Amygdala (tissue), 56 donors: Measurements from ENCODE around the gene GSE1.

Source experiments
- DNase-seq, 56 donors: peaks; one replicate each; lab custom pipeline; 2025; lab: John Stamatoyannopoulos, UW

Gene GSE1

DNA sequence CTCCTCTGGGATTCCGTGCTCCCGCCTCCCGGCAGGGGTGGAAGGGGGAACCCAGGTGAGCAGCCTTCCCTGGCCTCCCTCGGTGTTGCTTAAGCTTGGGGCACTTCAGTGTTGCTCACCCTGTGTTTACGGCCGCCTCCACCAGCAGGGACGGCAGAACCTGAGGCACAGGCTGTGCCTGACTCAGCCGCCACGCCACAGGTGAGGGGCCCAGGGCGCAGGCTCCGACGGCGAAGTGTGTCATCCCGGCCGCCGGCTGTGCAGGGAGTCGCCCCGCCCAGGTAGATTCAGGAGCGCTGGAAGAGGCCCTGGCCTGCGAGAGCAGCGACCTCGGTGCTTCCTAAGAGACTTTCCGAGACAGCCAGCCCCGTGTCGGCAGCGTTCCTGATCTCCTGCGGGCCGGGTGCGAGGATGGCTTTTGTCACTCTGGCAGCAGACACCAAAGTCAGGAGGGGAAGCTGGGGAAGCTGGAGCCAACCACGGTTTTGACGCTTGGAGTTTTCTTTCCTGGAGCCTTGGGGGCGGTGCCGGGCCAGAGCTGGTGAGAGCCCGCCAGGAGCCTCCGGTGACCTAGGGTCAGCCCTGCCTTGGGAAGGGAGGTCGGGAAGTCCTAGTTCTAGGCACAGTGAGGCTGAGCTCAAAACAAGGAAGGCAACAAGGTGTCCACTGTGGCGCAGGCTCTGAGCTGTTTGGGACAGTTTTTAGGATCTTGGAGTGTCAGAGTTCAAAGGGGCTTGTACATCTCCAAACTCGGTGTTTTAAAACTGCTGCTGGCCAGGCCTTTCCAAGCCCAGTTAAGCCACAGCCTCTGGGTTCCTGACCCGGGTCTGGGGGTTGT lies 2.1 kb downstream of the GSE1 start:
- peak in 2 of 56 donors; percentile 14 to 36 for DNase-seq

DNA sequence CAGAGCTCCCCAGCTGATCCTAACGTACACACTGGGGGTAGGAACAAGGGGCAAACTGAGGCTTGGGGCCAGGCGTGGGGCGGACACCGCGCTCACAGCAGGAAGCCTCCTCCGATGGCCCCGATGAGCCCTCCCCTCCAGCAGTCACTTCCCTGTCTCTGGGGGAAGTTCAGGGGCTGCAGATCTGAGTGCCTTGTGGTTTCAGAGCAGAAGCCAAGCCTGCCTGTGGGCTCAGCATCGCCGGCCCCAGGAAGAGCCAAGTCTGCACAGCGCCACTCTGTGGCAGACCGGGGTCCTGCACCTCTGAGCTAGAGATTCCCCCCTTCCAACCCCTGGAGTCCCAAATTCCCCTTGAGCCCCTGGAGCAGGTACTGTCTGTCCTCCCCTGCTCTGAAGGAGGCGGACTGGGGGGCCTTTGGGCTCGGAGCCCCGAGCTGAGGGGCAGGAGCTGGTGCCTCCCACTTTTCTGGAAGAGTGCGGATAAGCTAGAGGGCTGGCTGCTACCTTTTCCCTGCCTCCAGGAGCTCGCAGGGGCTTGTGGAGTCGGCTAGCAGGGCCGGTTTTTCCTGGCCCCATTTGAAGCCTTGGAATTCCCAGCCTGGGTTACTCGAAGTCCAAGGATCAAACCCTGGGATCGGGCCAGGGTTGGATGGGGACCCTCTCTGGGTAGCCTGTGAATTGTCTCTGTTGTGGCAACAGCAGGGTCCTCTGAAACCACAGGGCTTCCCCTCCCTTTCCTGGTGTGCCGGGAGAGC lies 2.9 kb downstream of the GSE1 start:
- peak in 42 of 56 donors; percentile 8 to 77 (median 52) for DNase-seq

DNA sequence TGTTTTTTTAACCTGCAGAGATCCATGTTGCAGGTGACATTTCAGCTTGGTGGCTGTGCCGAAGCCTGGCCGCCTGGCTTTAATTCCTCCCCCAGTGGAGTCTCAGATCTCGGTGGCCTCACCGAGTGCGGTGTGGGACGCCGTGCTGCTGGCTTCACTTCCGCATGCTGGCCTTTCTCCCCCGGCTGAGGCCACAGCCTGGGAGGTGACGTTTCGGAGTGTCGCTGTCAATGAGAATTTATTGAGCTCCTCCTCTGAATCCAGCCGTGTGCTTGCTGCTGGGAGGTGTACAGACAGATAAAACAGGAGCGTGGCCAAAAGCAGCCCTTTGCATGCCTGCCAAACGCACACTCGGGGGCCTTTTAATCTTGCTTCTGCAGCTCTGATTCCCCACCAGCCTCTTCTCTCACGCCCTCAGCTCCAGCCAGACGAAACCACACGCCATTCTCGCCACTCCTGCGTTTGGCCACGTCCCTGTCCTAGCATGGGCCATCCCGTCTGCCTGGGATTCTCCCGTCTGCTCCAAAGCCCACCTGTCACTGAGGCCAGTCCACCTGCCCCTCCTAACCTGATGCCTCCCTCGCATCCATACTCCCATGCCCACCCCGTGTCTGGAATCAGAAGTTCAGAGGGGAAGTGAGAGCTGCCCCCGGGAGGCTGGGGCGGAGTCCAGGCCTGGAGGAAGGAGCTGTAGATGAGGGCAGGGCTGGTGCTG lies 3.6 kb downstream of the GSE1 start:
- DNase-seq: peak in 16 of 56 donors; percentile 10 to 44 (median 30)

DNA sequence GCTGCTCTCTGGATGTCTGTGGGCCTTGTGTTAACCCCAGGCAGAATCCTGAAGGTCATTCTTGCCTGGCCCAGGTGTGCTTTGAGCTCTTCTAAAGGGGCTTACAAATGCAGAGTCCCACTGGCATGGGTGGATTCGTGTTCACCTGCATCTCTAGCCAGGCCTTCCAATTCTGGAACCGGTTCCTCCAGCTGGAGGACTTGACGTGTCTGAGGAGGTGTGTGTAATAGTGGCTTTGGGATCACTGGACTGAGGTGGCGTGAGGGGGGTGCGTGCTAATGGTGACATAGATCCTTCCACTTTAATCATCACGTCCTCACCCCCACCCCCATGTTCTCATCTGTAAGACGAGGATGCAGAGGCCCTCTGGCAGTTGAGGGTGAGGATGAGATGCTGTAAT lies 4.8 kb downstream of the GSE1 start:
- no peak for DNase-seq

DNA sequence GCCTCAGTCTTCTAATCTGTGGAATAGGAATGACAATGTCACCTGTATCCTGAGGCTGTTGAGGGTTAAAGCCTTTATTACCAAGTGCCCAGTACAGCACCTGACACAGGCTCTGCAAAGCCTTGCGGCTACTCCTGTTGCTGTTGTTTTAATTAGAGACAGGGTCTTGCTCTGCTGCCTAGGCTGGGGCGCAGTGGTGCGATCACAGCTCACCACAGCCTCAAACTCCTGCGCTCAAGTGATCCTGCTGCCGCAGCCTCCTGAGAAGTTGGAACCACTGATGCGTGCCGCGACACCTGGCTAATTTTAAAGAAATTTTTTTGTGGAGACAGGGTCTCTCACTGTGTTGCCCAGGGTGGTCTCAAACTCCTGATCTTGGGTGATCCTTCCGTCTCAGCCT lies 5.4 kb downstream of the GSE1 start:
- no peak for DNase-seq

DNA sequence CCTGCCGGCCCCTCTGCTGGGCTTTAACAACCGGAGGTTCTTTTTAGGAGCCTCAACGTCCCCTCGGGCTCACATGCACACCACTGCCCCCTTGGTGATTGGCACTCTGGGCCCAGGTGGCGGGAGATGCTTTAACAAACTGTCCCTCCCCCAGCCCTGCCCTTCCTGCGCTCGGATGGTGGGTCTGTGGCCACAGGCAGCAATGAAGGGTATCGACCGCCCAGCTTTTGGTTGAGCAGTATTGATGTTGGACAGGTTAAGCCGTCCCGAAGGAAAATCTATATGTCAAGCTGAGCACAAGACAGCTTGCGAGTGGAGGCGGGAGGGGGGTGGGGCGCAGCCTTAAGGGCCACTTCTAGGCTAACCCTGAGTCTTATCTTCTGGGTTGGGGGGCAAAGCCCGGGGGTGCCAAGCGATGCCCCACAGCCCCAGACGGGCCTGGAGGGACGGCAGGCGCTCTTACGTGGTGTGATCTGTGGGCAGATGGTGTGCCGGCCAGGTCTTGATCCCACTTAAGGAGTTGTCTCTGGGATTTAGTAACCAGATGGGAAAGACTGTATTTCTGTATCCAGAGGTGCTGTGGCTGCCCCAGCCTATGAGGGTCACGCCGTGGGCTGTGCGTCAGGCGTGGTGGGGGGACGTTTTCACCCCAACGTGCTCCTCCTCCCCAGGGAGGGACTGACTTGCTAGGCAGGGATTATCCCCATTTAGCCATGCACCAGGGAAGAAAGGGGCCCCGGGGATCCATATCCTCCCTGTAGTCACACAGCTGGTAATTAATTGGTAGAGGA lies 6.2 kb downstream of the GSE1 start:
- no peak for DNase-seq

DNA sequence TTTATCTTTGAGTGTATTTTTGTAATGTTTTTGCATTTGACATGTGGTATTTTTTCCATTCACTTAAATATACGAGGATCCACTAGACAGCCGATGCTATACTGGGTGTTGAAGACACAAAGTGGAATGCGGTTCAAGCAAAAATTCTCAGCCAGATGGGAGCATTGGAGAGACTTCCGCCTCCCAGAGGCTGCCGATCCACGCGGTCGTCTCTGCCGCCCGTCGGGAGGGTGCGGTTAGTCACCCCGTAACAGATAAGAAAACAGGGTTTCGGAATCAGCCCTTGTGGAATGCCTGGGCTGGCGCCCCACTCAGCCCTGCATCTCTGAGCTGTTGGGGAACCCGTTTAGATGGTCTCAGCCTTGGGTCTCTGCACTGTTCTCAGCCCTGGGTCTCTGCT lies 7.3 kb downstream of the GSE1 start:
- DNase-seq: no peak

DNA sequence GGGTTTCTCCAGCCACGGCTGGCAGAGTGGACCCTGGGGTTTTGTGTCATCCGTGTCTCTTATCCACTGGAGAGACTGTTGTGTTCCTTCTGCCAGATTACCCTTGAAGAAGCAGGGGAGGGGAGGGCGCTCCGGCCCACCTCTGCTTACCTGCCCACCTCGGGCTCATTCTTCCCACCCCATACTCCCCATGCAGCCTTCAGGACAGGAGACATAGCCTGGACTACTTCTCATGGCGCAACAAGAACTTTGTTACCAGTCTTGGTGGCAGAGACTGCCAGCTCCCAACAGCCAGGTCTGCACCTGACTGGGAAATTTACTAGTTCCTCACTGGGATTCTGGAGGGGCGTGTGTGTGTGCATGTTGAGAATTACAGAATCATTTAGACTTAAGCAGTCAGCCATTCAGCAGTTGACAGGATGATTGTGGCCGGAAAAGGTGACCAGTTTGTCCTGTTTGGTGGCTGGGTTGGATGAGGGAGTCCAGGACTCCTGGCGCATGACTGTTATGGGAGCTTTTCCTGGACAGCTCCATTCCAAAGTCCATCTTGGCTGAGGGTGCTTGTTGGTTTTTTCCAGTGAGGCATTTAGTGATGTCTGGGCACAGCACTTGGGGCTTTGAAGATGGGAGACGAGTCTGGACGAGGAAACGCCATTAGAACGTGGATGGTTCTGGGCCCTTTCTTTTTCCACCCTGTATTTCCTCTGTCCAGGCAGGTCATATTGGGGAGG lies 8.7 kb downstream of the GSE1 start:
- no peak for DNase-seq

DNA sequence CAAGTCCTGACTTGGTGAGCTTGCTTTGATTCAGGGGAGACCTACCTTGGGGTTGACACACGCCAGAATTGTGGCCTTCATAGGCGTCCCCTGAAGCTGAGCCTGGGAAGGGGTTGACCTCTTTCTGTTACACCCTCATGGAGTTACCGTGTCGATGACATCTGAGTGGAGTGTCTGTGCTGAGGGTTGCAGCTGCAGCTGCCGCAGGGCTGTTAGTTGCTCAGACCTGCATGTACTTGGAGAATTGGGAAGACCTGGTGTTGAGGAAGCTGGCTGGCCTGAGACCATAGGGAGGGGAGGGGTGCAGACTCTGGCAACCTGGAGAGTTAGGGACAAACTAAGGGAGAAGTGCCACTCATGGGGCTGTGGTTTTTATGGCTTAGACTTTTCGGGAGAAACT lies 9.6 kb downstream of the GSE1 start:
- DNase-seq: no peak

DNA sequence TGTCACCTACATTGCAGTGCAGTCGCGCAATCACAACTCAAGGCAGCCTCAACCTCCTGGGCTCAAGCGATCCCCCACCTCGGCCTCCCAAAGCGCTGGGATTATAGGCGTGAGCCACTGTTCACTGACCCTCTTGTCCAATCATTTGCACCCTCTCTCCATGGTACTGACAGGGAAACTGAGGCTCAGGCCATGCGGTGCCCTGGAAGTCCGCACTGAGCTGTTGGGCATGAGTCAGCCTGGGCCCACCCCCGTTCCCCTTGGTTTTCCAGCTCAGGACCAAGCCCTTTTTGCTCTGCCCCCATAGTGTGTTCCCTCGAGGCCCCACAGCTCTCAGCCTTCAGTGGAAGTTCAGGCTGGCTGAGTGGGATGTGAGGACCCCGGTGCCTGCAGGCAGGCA lies 10.1 kb downstream of the GSE1 start:
- no peak for DNase-seq

DNA sequence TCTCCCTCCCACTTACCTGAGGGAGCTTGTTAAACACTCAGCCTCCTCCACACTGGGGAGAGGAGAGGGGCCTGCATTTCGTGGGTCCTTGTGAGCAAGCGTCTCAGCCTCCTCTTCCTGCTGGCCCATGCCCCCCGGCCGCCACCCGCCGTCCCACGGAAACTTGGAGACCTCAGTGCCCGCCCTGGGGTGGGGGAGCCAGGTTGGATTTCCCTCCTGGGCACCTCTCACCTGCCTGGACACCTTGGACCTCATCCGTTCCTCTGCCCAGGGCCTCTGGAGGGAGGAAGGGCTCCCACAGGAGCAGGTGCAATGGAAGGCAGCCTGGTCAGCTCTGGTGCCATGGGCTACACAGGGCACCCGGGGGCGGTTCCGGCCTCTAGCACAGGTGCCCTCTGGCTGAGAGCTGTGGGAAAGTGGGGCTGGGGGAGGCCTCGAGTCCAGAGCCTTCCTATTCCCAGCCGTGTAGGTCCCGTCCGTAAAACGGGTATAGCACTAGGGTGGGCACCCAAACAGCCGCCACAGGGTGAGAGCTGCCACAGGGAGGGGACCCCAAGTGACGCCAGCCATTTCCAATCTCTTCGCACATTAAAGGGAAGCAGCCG lies 11.0 kb downstream of the GSE1 start:
- no peak for DNase-seq

DNA sequence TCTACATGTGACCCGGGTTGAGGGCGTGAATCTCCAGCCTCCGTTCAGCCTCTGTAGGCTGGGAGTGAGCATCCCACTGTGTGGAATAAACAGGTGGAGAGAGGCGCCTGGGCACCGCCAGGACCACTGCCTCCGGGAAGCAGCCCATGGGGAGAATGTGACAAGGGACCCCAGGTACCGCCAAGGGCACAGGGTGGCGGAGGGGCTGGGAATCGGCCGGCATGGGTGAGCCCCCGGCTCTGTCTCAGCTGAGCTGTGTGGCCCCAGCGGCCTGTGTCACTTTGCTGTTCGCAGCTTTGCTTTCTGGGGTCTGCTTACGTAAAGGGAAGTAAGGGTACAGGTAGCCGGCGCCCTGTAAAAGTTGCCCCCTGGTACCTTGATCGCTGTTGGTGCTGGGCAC lies 11.5 kb downstream of the GSE1 start:
- DNase-seq: no peak

DNA sequence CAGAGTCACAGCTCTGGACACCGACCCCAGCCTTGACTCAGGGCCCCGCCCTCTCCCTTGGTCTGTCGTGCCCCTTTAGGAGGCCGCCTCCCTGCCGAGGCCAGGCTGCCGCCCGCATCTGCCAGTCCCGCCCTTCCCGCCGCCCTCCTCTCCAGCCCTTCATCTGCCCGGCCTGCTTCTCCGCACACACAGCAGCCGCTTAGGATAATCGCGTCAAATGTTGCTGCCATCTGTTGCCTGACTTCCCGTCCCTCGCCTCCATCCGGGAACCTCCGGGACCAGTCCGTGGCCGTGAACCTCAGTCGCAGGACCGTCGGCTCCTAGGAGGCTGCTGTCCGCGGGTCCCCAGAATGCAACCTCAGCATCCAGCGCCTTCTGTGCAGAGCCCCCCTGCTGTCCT lies 11.9 kb downstream of the GSE1 start:
- DNase-seq: no peak

DNA sequence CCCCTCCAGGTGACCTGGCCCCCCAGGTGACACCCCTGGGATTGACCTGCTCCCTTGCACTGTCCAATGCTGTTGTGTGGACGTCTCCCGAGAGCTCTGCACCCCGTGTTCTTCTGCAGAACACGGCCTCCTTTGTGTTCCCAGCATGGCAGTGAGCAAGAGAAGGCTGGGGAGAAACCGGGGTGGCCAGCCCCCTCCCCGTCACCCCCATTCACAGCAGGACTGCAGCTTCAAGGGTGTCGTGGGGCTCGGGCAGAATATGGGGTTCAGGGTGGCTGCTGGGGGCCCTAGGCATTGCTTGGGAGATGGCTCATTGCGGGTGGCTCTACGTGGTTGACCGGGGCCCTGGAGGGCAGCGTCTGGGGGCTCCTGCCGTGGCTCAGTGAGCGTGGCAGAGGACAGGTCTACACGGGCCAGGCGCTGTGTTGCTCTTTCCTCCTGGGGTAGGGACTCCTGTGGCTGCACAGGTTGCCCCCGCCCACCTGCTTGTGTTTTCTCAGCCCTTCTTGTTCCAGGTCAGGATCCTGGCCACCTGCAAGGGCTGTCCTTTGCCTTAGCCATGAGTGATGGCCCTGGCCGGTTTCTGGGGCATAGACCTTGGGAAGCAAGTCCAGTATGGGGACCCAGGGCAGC lies 12.5 kb downstream of the GSE1 start:
- DNase-seq: no peak

DNA sequence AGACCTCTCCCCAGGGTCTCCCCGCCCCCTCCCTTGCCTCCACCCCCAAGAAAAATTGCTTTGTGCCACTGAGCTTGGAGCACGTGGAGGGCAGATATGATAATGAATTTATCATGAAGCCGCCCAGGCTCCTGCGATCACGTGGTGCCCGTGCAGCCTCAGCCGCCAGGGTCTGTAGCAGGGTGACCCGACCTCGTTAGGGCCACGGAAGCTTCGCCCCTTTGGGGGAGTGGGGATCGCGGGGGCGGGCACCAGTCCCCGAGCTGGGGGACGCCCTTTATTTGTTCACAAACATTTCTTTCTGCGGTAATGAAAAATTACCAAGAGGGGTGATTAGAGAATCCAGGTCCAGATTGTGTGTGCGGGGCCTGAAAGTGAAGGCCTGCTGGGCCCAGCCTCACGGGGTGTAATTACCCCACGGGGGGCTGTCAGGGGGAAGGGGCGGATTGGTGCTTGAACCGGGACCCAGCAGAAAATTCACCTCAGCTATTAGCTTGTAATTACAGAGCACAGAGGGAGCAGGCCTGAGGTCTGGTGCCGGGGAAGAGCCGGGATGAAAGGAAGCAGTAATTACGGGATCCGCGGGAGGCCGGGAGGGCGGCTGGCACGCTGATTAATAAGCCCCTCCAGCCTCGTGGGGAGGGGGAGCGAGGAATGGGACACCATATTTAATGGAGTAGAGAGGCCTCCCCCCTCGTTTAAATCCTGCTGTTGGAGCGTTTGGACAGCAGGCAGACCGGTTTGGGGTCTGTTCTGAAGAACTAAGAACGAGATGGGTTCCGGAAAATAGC lies 13.3 kb downstream of the GSE1 start:
- DNase-seq: peak in 2 of 56 donors; percentile 3 to 10

DNA sequence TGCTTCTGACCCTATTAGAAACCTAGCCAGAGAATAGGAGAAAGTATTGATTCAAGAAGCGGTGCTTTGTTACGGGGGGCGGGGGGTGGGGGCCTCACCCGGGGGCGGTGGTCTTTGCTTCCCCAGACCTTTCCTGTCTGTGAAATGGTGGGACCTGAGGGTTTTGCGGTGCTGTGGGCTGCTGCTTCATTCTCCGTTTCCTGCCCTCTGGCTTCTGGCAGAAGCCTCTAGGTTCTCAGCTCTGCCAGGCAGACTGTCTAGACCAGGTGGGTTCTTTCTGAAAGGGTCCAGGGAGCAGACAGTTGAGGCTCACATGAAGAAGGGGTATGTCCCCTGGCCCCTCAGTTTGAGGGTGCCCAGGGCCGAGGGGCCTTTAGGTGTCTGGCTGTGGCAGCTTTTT lies 14.0 kb downstream of the GSE1 start:
- no peak for DNase-seq

DNA sequence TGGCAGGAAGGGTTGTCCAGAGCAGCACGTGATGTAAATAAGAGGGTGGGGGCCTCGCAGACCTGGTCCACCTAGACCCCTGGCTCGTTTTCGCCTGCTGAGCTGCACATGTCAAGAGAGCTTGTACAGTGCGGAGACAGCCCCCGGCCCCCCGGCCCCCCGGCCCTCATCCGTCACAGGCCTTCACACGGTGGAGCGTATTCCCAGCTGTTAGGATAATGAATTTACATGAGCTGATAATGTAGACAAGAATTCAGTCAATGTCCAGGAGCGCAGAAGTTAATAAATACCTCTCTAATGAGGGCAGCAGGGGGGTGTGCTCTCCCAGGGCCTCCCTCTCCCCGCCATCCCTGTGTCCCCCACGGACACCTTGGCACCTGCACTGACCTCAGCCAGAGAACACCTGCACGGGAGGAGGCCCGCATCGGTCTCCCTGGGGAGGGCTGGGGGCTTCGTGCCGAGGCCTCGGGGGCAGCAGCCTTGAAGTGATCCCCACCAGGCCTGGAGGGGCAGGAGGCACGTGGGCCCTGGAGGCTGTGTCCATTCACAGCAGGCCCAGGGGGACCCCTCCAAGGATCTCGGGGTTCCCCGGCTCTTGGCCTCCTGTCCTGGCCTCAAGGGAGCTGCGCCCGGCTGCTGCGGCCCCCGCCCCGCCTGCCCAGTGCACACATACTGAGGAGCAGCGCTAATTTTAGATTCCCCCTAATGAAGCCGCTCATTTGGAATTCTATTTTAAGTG lies 14.6 kb downstream of the GSE1 start:
- peak in 3 of 56 donors; percentile 12 to 47 (median 16) for DNase-seq

DNA sequence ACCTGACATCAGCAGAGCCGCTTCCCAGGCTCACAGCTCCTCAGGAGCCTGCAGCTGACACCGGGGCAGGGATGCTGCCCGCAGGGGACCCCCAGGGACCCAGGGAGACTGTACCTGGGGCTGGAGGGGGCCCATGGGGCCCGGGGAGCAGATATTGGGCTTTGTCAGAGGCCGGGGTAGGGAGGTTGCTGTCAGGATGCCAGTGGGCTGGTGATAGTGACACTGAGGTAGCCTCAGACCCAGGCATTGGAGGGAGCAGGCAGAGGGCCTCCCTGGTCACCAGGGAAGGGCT lies 15.1 kb downstream of the GSE1 start:
- peak in 1 of 56 donors; percentile 47 for DNase-seq
